ENCODE results near the gene MEST. TPM values are rescaled to one million over a fixed set of nuclear protein-coding genes. Genes with fewer than 3 reads are reported as not detected.

Gene MEST
- total and polyA plus RNA-seq, 2 of the 13 experiments (the other 11 are each of a cell fraction or from before 2014, with no cell fraction given): 49.5 to 54.6 TPM

GRCh38 chr7:130493275-130493873, 1.5 kb downstream of the MEST start:
- no TSS peak for BruUV-seq (replicated peaks)
- H3K4me2 ChIP-seq (ENCODE audit: low read depth, low read length): no peak overlapping the region

GRCh38 chr7:130494431-130494858, 2.6 kb downstream of the MEST start:
- Histone ChIP-seq H3K9ac (ENCODE audit: insufficient read depth, low read depth, low read length) (no peak overlapping the region), H3K4me1 (ENCODE audit: insufficient read depth, low read length) (no peaks in the 10 kb centered on the region), H4K20me1 (ENCODE audit: insufficient read depth, low read length) (no peaks in the 10 kb centered on the region), H3K9me3 (ENCODE audit: low read length) (peaks cover 12% of the 10 kb centered on the region), H3K27ac (ENCODE audit: extremely low read length, insufficient read depth, low read length) (no peak overlapping the region), H3K4me2 (ENCODE audit: low read depth, low read length) (no peak overlapping the region), H2AFZ (ENCODE audit: low read length) (no peak overlapping the region), H3K36me3 (replicated peaks in 1 of 2; ENCODE audit: control insufficient read depth in 1 of 2, insufficient read depth in 2 of 2, low read length in 2 of 2) (peaks cover 0 to 12% of the 10 kb centered on the region in 2 experiments; a peak in 2 of 5 replicates), H3K4me3 (replicated peaks in 1 of 3; ENCODE audit: insufficient read depth in 1 of 3, low read depth in 2 of 3, low read length in 3 of 3) (no peak overlapping the region), H3K79me2 (ENCODE audit: insufficient read depth, low read length) (no peaks in the 10 kb centered on the region), H3K27me3 (ENCODE audit: control insufficient read depth in 1 of 2, insufficient read depth in 2 of 2, low read length in 2 of 2) (no peaks in the 10 kb centered on the region)
- POLR2A ChIA-PET: no interaction called here
- 75% methylated on average over 2 of the region's 2 CpGs for WGBS (ENCODE audit: low lambda C conversion rate)
- intact Hi-C loops (cut with micrococcal nuclease; ENCODE audit: unreplicated experiment): no loop called here
- no peak for ATAC-seq
- no peak for FAIRE-seq
- BruUV-seq (replicated peaks): no TSS peak
- in situ Hi-C loops (cut with HindIII; ENCODE audit: extremely low pct_ligation_motif_present, low pct_unique_long_range_greater_than_20kb): no loop called here
- no peak for DNase-seq (ENCODE audit: low spot score)
- CTCF ChIA-PET (ENCODE audit: low intra/inter-chr PET ratio, low total read pairs): no interaction called here
- TF ChIP-seq NONO (IDR thresholded peaks at IDR 0.05) (no peak), NONO (CRISPR knock-in tag; conservative IDR thresholded peaks at IDR 0.05) (no peak), ZNF576 (CRISPR knock-in tag; IDR thresholded peaks at IDR 0.05) (no peak), ASH2L (IDR thresholded peaks at IDR 0.05; ENCODE audit: insufficient read length, low read depth, low read length) (no peak), SMAD9 (CRISPR knock-in tag; IDR thresholded peaks at IDR 0.05) (no peak)

More at GRCh38 chr7:130493275-130493873, 1.5 kb downstream of the MEST start:
- H3K4me3 ChIP-seq (replicated peaks in 1 of 3; ENCODE audit: insufficient read depth in 1 of 3, low read depth in 2 of 3, low read length in 3 of 3): no peak overlapping the region
- H2AFZ ChIP-seq (ENCODE audit: low read length): no peak overlapping the region
- intact Hi-C loops (cut with micrococcal nuclease; ENCODE audit: unreplicated experiment): no loop called here
- TF ChIP-seq ZNF879 (CRISPR knock-in tag; IDR thresholded peaks at IDR 0.05): no peak
- TF ChIP-seq ATAD3A (CRISPR knock-in tag; IDR thresholded peaks at IDR 0.05): no peak
- no peak for TF ChIP-seq ZNF446 (CRISPR knock-in tag; IDR thresholded peaks at IDR 0.05)
- TF ChIP-seq ATF7-NPFF (CRISPR knock-in tag; IDR thresholded peaks at IDR 0.05; ENCODE audit: low read depth): no peak
- TF ChIP-seq ZNF17 (CRISPR knock-in tag; IDR thresholded peaks at IDR 0.05): no peak
- 89% methylated on average over 13 of the region's 13 CpGs for WGBS (ENCODE audit: low lambda C conversion rate)
- DNase-seq (ENCODE audit: low spot score) (no peak), FAIRE-seq (no peak), ATAC-seq (no peak)
- H3K27me3 ChIP-seq (ENCODE audit: control insufficient read depth in 1 of 2, insufficient read depth in 2 of 2, low read length in 2 of 2): no peaks in the 10 kb centered on the region
- no peak overlapping the region for H3K27ac ChIP-seq (ENCODE audit: extremely low read length, insufficient read depth, low read length)
- H3K79me2 ChIP-seq (ENCODE audit: insufficient read depth, low read length): peaks cover 5% of the 10 kb centered on the region
- H3K36me3 ChIP-seq (replicated peaks in 1 of 2; ENCODE audit: control insufficient read depth in 1 of 2, insufficient read depth in 2 of 2, low read length in 2 of 2): peaks cover 0 to 6% of the 10 kb centered on the region in 2 experiments; a peak in 2 of 5 replicates
- no peaks in the 10 kb centered on the region for H4K20me1 ChIP-seq (ENCODE audit: insufficient read depth, low read length)
- in situ Hi-C loops (cut with HindIII; ENCODE audit: extremely low pct_ligation_motif_present, low pct_unique_long_range_greater_than_20kb): no loop called here
- no peaks in the 10 kb centered on the region for H3K4me1 ChIP-seq (ENCODE audit: insufficient read depth, low read length)
- ChIA-PET CTCF (ENCODE audit: low intra/inter-chr PET ratio, low total read pairs) (no interaction called here), POLR2A (no interaction called here)
- peaks cover 12% of the 10 kb centered on the region for H3K9me3 ChIP-seq (ENCODE audit: low read length)
- H3K9ac ChIP-seq (ENCODE audit: insufficient read depth, low read depth, low read length): no peak overlapping the region
